Esophagus squamous epithelium (tissue), 4 donors: Measurements from ENCODE around the gene TEX48.

Experiments used
- CTCF ChIP-seq, 6 experiments: fragments of 450-650 bp in 4 of 6; fragments of 200-600 bp in 2 of 6; sonication (generic) in 2 of 6; IDR thresholded peaks; one replicate each; pipeline ENCODE4 v1.5.1; 2016 to 2019; ENCODE audit warnings: antibody characterized with exemption in 6 of 6, mild to moderate bottlenecking in 4 of 6, moderate library complexity in 4 of 6
- POLR2A ChIP-seq, 4 donors: fragments of 450-650 bp; IDR thresholded peaks; one replicate each; pipeline ENCODE4 v1.6.1; 2017; ENCODE audit warnings: antibody characterized with exemption in 4 of 4, mild to moderate bottlenecking in 4 of 4, moderate library complexity in 3 of 4

GRCh38 chr9:114619191-114619761, 62.7 kb downstream of the TEX48 start:
- TF ChIP-seq CTCF (IDR thresholded peaks at IDR 0.05), result no peak
- TF ChIP-seq POLR2A (IDR thresholded peaks at IDR 0.05), result no peak
